Measurements from ENCODE around the gene LDB2.
"Not testable (repeated sequence)": the region's sequence is repeated elsewhere in the genome, so short reads cannot be mapped to it uniquely, and the experiment has no call there.

LDB2 gene

DNA sequence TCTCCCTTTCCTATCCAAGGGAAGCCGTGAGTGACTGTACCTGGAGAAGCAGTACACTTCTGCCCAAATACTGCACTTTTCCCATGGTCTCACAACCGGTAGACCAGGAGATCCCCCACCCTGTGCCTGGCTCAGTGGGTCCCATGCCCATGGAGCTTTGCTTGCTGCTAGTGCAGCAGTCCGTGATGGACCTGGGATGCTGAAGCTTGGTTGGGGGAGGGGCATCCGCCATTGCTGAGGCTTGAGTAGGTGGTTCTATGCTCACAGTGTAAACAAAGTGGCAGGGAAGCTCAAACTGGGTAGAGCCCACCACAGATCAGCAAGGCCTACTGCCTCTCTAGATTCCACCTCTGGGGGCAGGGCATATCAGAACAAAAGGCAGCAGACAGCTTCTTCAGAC lies 269.6 kb downstream of the LDB2 start:
- not testable (repeated sequence) for DNase-seq

DNA sequence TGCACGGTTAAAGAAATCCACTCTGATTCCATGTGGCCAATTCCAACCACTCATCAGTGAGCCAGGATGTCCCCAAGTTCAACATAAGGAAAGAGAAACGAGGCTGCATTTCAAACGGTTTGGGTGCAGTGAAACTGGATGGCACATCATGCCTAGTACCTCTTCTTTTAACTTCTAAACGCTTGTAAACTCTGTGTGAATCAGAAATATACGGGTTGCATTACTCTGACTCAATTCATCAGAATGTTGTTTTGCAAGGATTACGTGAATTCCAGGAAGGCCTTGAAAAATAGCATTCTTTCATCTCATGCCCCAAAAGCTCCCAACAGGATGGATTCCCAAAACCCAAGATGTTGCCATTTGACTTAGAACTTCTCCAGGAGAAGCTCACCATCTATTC lies 270.4 kb downstream of the LDB2 start:
- DNase-seq = no peak

DNA sequence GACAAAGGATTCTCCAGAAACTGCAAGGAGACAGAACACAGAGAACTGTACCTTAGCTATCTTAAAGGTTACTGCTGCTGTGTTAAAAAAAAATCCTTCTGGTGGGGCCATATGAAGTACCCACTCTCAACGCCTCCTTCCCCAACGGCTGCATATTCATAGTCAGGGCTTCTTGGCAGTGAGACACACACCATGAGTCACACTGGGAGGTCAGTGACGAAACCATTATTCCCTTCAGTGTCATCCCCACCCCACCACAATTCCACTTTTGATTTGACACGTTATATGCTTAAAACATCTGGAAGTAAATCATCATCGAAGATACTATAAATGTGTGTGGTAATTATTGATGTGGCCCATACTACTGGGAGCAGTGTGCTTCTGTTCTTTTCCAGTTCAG lies 271.5 kb downstream of the LDB2 start:
- DNase-seq = no peak

- DNase-seq = no peak
Observed at GRCh38 chr4:16622826-16623225, 275.6 kb downstream of the LDB2 start.

DNA sequence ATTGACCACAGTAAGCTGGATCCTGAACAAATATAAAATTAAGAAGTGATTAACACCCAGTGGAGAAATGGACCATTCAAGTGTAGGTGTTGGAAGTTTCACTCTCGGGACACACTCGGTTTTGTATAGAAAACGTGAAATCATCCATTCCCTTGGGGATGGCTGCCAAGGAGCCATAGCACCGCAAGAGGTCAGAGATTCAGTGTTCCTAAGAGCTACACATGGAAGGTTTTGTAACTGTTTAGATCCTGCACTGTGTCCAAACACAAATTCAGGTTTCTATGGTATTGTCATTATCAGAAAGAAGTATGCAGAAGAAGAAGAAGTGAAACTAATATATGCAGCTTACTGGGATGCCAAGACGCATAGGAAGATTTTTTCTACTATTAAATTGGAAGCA lies 281.0 kb downstream of the LDB2 start:
- no peak for DNase-seq

DNA sequence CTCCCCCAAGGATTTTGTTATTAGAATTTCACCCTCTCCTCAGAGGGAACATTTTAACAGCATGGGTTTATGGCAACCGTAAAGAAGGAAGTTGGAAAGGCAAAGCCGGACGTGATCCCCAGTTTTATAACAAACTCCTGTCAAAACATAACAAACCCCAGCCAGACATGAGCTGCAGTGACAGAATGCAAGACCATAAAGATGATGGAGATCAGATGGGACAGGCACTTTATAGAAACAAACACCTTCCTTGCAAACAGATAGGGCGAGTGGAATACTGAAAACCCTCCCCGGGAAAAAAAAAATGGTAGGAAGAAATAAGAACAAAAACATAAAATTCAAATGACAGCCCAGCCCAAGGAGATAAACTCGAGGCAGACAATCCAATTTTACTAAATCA lies 281.4 kb downstream of the LDB2 start:
- no peak for DNase-seq

GRCh38 chr4:16609170-16609758 lies 289.2 kb downstream of the LDB2 start:
- DNase-seq = no peak

GRCh38 chr4:16608611-16609125 lies 289.8 kb downstream of the LDB2 start:
- DNase-seq = no peak

DNA sequence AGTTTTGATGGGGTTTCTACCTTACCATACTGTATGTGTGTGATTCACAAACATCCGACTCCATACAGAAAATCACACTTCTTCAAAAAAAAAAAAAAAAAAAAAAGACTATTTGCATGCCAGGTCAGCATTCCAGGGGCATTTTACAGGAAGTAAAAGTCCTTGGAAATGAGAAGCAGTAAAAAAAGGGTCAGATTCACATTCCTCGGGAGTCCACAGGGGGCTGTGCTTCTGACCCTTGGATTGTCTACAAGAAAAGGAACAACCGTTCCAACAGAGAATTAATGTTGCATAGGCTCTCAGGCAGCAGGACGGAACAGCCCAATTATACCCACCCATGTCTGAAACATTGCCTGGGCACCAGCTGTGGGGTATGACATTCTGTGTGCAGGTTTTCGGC lies 290.3 kb downstream of the LDB2 start:
- DNase-seq = no peak

DNA sequence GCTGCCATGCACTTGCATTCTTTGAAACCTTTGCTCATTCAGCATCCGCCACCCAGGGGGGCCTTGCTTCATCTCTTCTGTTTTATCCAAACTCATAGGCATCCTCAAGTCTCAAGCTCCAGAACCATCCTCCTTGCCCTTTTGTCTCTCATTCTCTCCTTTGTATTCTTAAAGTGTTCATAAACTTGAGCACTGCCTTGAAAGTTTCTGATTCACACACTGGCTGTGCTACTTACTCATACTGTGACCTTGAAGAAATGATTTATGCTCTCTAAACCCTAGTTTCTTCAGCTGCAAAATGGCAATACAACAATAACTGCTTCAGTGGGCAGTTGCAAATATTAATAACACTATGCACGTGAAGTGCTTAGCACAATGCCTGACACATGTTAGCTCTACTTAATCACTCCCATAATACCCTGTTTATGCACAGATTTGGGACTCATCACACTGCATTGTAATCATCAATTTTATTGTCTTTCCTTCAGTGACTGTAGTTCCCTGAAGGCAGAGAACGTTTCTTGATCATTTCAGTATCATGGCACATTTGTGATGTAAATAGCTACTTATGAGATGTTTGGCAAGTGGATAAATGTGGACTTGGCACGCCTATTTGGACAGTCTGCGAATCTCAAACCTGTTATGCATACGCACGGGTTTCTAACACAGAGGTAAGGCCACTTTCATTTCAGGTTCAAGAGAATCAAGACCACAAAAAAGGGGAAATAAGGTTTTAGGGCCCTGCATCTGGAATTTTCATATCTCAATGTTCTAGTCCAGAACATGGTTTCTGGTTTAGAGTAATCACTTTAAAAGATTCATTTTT lies 291.0 kb downstream of the LDB2 start:
- no peak for DNase-seq

- DNase-seq = no peak
Observed at GRCh38 chr4:16606691-16607090, 291.8 kb downstream of the LDB2 start.

DNA sequence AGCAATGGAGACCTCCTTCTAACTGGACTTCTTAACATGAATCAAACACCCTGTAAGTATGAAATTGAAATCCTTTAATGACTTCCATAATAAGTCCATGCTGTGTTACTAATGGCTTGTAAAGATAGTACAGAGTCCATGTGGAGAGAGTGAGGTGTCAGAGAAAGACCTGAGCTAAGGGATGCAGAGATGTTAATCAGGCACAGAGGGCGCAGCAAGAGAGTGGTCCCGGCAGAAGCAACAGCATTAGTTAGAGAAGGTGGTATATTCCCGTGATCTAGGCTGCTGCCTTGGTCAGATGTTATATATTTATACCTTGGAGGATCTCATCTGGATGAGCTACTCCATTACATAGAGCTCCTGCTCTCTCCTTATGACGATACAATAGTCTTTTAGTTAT lies 295.3 kb downstream of the LDB2 start:
- no peak for DNase-seq

DNA sequence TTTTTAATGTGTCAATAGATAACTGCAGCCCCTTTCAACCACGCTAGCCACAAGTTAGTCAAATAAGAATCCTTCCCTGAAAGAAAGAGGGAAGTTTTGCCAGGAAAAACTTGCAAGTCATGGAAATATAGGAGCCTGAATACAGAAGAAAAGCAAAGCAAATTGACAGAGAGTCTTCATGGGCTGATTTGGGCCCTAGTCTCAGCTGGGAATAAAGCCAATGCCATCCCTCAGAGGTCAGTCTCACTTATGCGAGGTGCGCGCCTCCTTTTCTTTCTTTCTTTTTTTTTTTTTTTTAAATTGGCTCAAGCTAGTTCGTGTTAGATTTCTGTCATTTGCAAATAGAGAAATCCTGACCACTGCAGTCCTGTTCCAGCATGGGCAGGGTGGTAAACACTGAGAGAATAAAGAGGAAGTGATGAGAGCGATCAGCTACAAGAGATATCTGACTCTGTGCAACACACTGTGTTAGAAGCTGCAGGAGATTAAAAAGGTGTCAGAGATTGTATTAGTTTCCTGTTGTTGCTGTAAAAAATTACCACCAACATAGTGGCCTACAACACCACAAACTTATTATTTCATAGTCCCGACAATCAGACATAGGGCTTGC lies 299.7 kb downstream of the LDB2 start:
- no peak for DNase-seq

DNA sequence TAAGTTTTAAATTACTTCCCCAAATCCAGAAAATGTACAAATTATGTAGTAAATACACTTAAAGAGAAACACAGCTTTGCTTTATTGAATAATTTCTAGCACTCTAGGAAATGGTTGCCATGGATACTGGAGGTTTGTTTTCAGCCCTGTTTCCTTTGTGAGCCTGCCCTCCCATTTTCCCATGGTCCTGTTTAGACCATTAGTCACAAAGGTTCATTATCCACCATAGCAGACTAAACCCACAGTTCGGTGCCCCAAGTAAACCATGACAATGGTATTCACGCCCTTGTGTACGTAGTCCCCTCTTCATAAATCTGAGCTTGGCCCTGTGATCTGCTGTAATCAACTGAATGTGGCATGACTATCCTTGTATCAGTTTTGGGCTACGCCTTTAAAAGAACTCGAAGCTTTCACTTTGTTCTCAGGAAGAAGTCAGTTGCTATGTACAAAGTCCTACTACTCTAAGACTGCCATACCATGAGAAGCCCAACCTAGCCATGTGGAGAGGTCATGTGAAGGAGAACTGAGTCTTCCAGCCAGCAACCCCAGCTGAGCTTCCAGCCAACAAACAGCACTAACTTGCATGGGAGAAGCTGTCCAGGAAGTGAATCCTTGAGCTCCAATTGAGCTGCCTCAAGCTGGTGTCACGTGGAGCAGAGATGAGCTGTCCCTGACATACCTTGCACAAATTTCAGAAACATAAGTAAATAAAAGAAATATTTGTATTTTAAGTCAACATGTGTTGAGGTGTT lies 300.4 kb downstream of the LDB2 start:
- DNase-seq = no peak

DNA sequence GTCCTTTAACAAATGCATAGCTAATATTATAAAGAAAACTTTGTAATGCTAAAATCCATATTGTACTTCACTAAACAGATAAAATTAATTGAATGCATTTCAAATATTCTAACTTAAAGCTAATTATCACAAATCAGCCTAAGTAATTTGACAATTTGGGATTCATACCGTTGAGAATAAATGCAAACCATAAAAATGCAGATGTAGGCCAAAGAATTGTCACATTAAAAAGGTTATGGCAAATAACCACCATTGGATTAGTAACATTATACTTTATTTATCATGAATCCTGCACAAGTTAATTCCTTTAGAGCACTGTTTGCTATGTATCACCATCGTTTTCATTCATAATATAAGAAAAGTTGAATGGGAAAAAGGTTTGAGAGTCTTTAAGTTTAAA lies 301.0 kb downstream of the LDB2 start:
- DNase-seq = no peak

- no peak for DNase-seq
Observed at GRCh38 chr4:16596267-16596666, 302.2 kb downstream of the LDB2 start.

DNA sequence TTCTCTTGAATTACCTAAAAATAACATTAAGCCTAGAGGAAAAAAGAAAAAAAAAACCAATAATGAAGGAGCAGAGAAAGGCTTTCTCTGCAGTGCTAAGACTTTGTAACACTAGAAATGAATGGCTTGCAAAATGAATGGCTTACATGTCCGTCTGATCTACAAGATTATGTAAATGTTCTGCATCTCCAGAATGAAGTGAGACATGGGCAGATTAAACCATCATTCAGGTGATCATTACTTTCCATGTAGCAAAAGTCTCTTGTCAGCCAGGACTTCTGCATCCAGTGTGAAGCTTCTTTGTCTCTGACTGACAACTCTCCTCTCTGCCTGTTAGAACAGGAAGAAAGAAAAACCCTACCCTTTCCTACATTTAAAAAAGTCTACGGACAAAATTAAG lies 304.3 kb downstream of the LDB2 start:
- DNase-seq = no peak

- no peak for DNase-seq
Observed at GRCh38 chr4:16593386-16593785, 305.1 kb downstream of the LDB2 start.

DNA sequence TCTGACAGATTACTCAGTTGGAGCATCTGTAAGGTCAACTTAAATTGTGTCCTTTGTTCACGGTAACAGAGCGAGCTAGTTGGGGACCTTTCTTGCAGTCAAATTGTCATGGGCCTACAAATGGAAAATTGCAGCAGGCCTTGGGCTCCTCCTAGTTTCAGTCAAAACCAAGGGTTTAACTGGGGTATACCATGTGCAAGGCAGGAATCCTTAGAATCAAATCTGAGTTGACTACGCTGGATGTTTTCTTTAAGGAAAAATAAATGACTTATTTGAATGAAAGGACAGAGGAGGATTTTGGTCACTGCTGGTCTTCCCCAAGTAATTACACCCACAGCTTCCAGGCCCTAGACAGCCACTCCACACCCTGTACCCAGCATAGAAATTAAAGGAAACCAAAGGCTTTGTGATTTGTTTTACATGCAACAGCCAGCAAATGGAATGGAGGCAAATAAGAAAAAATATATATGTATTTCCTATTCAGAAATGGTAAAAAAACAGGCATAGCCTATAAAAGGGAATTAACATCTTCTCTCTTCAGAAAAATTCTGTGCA lies 307.1 kb downstream of the LDB2 start:
- DNase-seq = no peak

- no peak for DNase-seq
Observed at GRCh38 chr4:16590797-16591196, 307.6 kb downstream of the LDB2 start.

DNA sequence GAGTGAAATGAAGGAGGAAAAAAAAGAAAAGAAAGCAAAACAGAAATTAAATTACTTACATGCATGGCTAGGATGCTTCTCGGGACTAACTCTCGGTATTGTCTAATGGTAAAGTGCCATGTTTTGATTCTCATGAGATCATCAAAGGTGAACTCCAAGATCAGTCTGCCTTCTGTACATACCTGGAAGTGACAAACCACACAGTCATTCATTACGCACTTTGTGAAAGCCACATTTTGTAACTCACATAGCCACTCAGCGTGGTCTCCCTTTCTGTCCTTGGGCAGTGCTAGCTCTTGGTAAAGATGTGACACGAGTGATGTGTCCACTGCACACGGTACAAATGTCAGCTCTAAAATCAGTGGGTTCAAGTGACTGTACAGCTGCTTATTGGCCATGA lies 309.8 kb downstream of the LDB2 start:
- DNase-seq = no peak

GRCh38 chr4:16588149-16588548 lies 310.3 kb downstream of the LDB2 start:
- DNase-seq = no peak

DNA sequence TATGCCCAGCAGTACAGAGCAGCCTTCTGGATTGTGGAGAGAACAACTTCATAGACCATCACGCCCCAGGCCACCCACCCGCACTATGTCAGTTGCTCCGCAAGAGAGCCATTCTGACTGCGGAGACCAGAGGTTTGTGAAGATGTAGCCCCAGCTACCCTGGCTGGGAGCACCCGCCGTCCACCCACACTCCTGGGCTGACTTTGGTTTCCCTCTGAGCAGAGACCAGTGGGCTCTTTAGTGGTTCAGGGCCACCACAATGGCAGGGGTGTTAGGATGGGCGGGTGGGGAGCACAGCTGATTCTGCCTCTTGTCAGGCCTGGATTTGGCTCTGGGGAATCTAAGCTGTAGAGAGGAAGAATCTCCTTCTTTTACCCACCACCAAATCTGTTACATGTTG lies 313.4 kb downstream of the LDB2 start:
- DNase-seq = no peak
